PC-9 (cell line): ENCODE data around the gene CES3. TPM values are rescaled to one million over a fixed set of nuclear protein-coding genes. Genes with fewer than 3 reads are reported as not detected.

Experiments
- BruUV-seq: library from RNA; stranded (reverse); fragments of 400-500 nt; replicated peaks from 2 replicates; lab custom pipeline; 2021; lab: Mats Ljungman, UMichigan
- CTCF ChIA-PET: fragments of 300-600 bp; sonication (Branson Sonifier 250); formaldehyde crosslinking; loops from one replicate; lab custom pipeline; 2022; ENCODE audit warnings: antibody characterized with exemption; lab: Charles Lee
- POLR2A ChIA-PET: fragments of 300-600 bp; sonication (Branson Sonifier 250); formaldehyde crosslinking; loops from one replicate; lab custom pipeline; 2022; ENCODE audit warnings: antibody characterized with exemption; ENCODE audit not compliant: unreplicated experiment; lab: Charles Lee
- DNase-seq, 2 experiments: peaks; one replicate each; pipeline versions ENCODE4 v3.0.0 to v3.0.0-alpha.2; 2015 to 2022; ENCODE audit warnings: mixed read lengths in 1 of 2
- H2AFZ ChIP-seq: fragments of 200-600 bp; sonication (generic); 2 replicates; pipeline ENCODE4 v1.8.1; 2017; ENCODE audit warnings: antibody characterized with exemption
- H3F3A ChIP-seq: fragments of 200-600 bp; sonication (generic); 2 replicates; pipeline ENCODE4 v1.8.1; 2017; ENCODE audit warnings: antibody characterized with exemption, mild to moderate bottlenecking, low read depth; ENCODE audit not compliant: insufficient read depth
- H3K27ac ChIP-seq: fragments of 200-600 bp; sonication (generic); 2 replicates; pipeline ENCODE4 v1.6.1; 2016; ENCODE audit warnings: mixed run types
- H3K27me3 ChIP-seq: fragments of 200-600 bp; sonication (generic); 2 replicates; pipeline ENCODE4 v1.6.1; 2016; ENCODE audit warnings: low read depth, mixed run types; ENCODE audit not compliant: insufficient read depth
- H3K36me3 ChIP-seq: fragments of 200-600 bp; sonication (generic); 2 replicates; pipeline ENCODE4 v1.6.1; 2016; ENCODE audit warnings: low read depth, mixed run types
- H3K4me1 ChIP-seq: fragments of 200-600 bp; sonication (generic); replicated peaks from 2 replicates; pipeline ENCODE4 v1.6.1; 2016; ENCODE audit warnings: mixed run types; ENCODE audit not compliant: insufficient read depth
- H3K4me2 ChIP-seq: fragments of 200-600 bp; sonication (generic); 2 replicates; pipeline ENCODE4 v1.6.1; 2017; ENCODE audit warnings: mixed run types
- H3K4me3 ChIP-seq: fragments of 200-600 bp; sonication (generic); 2 replicates; pipeline ENCODE4 v1.6.1; 2016; ENCODE audit warnings: mixed run types
- H3K79me2 ChIP-seq: fragments of 200-600 bp; sonication (generic); 2 replicates; pipeline ENCODE4 v1.6.1; 2017; ENCODE audit warnings: low read depth, mixed run types
- H3K9me2 ChIP-seq: fragments of 200-600 bp; sonication (generic); 2 replicates; pipeline ENCODE4 v1.8.1; 2017; ENCODE audit warnings: mild to moderate bottlenecking; ENCODE audit not compliant: insufficient read depth
- H3K9me3 ChIP-seq: fragments of 200-600 bp; sonication (generic); 2 replicates; pipeline ENCODE4 v1.8.1; 2016; ENCODE audit warnings: low read depth; ENCODE audit not compliant: insufficient read depth
- H4K20me1 ChIP-seq: fragments of 200-600 bp; sonication (generic); 2 replicates; pipeline ENCODE4 v1.8.1; 2017; ENCODE audit not compliant: insufficient read depth
- EZH2 ChIP-seq: fragments of 200-600 bp; sonication (generic); IDR thresholded peaks from 2 replicates; pipeline ENCODE4 v1.8.0; 2017; ENCODE audit warnings: antibody characterized with exemption, low read depth
- intact Hi-C: fragments of 100-400 bp; cut with micrococcal nuclease; formaldehyde crosslinking; loops from one replicate; pipeline ENCODE4 v1.10.0; 2022; ENCODE audit not compliant: unreplicated experiment
- total RNA-seq: library from RNA; stranded (reverse); gene quantifications from 2 replicates; pipeline ENCODE4 v1.2.3, GENCODE V29; 2021
- TF ChIP-seq, protein P1 (sequence below): fragments of 200-600 bp; sonication (generic); conservative IDR thresholded peaks from 2 replicates; pipeline ENCODE4 v1.6.1; 2017; ENCODE audit warnings: mixed run types, antibody characterized with exemption, mild to moderate bottlenecking, moderate library complexity

Gene CES3
- total RNA-seq, 1 experiment from 2014 or later: 9.1 TPM

DNA sequence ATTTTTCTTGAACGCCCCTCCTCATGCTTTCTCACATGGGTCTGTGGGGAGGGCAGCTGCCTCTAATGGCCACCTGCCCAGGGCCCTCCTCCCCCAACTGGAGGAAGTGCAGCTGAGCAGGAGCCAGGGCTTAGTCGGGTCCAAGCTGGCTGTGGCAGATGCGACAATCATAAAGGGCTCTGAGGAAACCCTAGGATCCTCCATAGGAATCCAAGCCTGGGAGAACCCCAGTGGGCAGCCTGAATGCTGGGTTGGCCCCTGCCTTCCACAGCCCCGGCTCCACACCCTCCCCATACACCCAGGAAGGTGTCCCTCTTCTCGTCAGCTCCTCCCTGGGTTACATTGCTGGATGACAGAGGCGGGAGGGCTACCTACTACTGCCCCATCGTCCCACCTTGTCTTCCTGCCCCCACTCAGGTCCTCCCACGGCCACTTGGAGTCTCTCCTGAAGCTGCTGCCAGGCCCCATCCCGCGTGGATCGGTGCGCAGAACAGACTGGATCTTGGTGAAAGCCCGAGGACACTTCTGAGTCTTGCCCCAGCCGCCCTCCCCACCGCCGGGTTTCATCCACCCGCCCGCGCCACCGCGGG, 52.3 kb downstream of the CES3 start:
- no TSS peak for BruUV-seq
- H4K20me1 ChIP-seq: no peaks in the 10 kb centered on the region
- peak overlapping the region; percentile 44; the same call in 1 of the 2 replicates for H3K4me2 ChIP-seq
- DNase-seq: no peak
- CTCF ChIA-PET: interaction anchor here (0.7 kb wide), 1 partner anchor 98 kb away, joined by 3 read pairs; no protein-coding TSS in a partner anchor
- peaks cover 20% of the 10 kb centered on the region for H3K27me3 ChIP-seq
- no peaks in the 10 kb centered on the region for H3K9me3 ChIP-seq
- H3K27ac ChIP-seq: no peak overlapping the region
- H3K4me3 ChIP-seq: no peak overlapping the region
- TF ChIP-seq, protein P1, sequence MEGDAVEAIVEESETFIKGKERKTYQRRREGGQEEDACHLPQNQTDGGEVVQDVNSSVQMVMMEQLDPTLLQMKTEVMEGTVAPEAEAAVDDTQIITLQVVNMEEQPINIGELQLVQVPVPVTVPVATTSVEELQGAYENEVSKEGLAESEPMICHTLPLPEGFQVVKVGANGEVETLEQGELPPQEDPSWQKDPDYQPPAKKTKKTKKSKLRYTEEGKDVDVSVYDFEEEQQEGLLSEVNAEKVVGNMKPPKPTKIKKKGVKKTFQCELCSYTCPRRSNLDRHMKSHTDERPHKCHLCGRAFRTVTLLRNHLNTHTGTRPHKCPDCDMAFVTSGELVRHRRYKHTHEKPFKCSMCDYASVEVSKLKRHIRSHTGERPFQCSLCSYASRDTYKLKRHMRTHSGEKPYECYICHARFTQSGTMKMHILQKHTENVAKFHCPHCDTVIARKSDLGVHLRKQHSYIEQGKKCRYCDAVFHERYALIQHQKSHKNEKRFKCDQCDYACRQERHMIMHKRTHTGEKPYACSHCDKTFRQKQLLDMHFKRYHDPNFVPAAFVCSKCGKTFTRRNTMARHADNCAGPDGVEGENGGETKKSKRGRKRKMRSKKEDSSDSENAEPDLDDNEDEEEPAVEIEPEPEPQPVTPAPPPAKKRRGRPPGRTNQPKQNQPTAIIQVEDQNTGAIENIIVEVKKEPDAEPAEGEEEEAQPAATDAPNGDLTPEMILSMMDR: no peak
- TF ChIP-seq EZH2: no peak
- H3F3A ChIP-seq: peaks cover 6% of the 10 kb centered on the region; the same call in 1 of the 2 replicates
- H3K4me1 ChIP-seq: no peaks in the 10 kb centered on the region
- POLR2A ChIA-PET: no interaction called here
- no peaks in the 10 kb centered on the region for H3K79me2 ChIP-seq
- no peaks in the 10 kb centered on the region for H3K36me3 ChIP-seq
- no peak overlapping the region for H2AFZ ChIP-seq
- H3K9me2 ChIP-seq: no peaks in the 10 kb centered on the region
- intact Hi-C loops: no loop called here

GRCh38 chr16:67013823-67014633, 53.0 kb downstream of the CES3 start:
- Histone ChIP-seq H3K36me3 (no peaks in the 10 kb centered on the region), H4K20me1 (no peaks in the 10 kb centered on the region), H3K79me2 (no peaks in the 10 kb centered on the region), H3K4me3 (no peak overlapping the region), H3K9me3 (no peaks in the 10 kb centered on the region), H3K4me2 (peak overlapping the region; percentile 44; the same call in 1 of the 2 replicates), H3F3A (peaks cover 6% of the 10 kb centered on the region; the same call in 1 of the 2 replicates), H3K27ac (no peak overlapping the region), H3K4me1 (no peaks in the 10 kb centered on the region), H2AFZ (no peak overlapping the region), H3K27me3 (peaks cover 20% of the 10 kb centered on the region), H3K9me2 (no peaks in the 10 kb centered on the region)
- DNase-seq: peak in 1 of 2 experiments; percentile 52
- ChIA-PET POLR2A (no interaction called here), CTCF (no interaction called here)
- no peak for TF ChIP-seq EZH2
- TF ChIP-seq, protein P1: no peak
- intact Hi-C loops: loop anchor here (2.0 kb wide), 1 partner anchor 119 kb away; no protein-coding TSS in a partner anchor
- BruUV-seq: no TSS peak

DNA sequence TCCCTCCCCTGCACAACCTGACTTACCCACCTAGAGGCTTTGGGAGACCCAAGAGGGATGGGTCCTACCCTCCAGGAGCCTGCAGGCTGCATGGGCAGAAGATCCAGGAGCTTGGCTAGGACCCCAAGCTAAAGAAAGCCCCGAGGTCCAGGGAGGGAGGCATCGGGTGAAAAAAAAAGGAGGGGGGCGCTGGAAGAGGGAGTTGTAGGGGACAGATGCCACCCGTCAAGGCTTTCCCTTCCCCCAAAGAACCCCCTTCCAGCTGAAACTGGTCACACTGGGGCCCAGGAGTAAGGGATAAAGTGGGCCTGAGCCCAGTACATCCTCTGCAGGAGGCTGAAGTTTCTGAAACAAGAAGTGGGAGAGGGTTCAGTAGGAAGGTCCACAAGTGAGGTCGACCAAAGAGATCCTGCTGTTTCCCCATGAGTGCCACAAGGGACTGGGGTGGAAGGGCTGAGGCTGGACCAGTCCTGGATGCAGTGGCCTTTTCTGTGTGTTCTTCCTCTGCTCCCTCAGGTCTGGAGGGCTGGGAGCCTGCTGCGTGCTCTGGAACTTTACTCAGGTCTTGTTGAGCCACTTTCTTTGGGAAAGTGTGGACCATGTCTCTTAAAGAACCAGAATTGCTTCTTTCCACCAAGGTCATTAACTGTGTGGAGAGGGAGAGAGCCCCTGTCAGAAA, 53.7 kb downstream of the CES3 start:
- H3K36me3 ChIP-seq: no peaks in the 10 kb centered on the region
- intact Hi-C loops: loop anchor here (1.0 to 5.0 kb wide), 5 partner anchors 37 to 453 kb away; partner anchors contain the start of gene NOL3
- H4K20me1 ChIP-seq: no peaks in the 10 kb centered on the region
- ChIA-PET CTCF (no interaction called here), POLR2A (no interaction called here)
- peaks cover 6% of the 10 kb centered on the region; the same call in 1 of the 2 replicates for H3F3A ChIP-seq
- no TSS peak for BruUV-seq
- peaks cover 20% of the 10 kb centered on the region for H3K27me3 ChIP-seq
- no peaks in the 10 kb centered on the region for H3K9me3 ChIP-seq
- H3K4me2 ChIP-seq: no peak overlapping the region
- H3K79me2 ChIP-seq: no peaks in the 10 kb centered on the region
- no peak overlapping the region for H3K27ac ChIP-seq
- TF ChIP-seq, protein P1: 0 out of 2 replicates have a peak, but pooled peaks have one; percentile 41
- no peak for TF ChIP-seq EZH2
- no peak overlapping the region for H2AFZ ChIP-seq
- H3K9me2 ChIP-seq: no peaks in the 10 kb centered on the region
- no peak overlapping the region for H3K4me3 ChIP-seq
- DNase-seq: no peak
- no peaks in the 10 kb centered on the region for H3K4me1 ChIP-seq
